Activated CD4-positive, CD25-positive, alpha-beta regulatory T cell (primary cell): ENCODE data around the gene LAD1.

Experiments
- DNase-seq, 4 experiments: peaks; one replicate each; lab custom pipeline; 2025; lab: John Stamatoyannopoulos, UW

LAD1 gene

DNA sequence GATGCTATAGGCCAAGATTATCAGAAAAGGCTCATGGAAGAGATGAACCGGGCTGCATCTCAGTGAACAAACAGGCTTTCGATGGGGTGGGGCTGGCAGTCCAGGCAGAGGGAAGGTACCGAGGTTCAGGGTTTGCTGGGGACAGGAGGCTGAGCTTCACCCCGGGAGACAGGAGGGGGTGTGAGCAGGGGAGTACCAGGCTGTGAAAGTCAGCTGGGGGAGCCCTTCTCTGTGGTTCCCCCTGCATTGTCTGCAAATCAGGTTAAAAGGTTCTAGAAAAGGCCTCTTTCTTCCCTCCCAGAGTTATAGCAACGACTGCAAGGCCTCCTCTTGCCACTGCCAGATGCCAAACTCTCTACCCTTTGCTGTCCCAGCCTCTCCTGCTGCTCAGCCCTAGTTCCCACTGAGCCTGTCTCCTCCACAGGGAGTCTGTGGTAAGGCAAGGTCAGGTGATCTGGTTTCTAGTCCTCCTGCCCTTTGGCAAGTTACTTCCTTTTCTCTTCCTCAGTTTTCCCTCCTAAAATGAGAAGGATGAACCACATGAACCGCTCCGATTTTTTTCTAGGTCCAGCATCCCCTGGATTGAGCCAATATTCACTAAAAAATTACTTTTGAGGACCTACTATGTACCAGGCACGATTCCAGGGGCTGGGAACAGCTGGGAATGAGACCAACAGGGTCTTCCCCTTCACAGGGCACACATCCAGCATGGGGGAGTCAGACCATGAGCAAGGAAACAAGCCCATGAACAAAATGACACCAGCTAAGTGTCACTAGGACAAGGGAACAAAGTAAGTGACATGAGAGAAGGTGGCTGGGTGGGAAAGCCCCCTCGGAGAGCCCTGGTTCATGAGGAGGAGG is 7.2 kb downstream of the LAD1 start:
- no peak for DNase-seq

DNA sequence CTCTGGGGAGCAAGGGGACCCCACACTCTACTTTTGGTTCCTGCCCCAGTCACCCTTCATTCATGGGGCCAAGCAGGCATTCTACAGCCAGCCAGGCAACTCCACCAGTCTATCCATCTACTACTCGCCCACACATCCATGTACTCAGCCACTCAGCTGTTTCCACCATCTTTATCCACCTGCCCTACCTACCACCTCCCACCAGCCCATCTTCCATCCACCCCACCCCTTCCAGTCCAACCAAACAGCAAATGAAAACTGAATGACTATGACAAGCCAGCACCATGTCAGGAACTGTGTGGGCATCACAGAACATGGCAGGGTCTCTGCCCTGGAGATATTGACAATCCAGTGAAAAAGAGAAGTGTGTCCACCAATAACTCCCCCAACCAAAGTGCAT is 7.9 kb downstream of the LAD1 start:
- no peak for DNase-seq

DNA sequence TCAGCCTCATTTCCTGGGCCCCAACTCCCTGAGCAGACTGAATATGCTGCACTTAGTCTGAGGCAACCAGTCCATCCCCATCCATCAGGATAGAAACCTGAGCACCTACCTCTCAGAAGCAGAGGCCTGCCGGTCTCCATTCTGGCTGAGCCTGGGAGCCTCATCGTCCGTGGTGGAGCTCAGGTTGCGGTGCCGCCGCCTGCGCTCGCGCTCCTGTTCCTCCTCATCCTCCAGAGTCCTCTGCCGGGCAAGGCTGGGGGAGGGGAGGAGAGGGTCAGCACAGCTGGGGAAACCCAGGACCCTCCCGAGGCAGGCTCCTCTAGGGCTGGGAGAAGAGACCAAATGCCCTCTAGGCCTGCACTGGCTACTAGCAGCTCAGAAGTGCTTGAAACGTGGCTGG is 10.1 kb downstream of the LAD1 start:
- no peak for DNase-seq

DNA sequence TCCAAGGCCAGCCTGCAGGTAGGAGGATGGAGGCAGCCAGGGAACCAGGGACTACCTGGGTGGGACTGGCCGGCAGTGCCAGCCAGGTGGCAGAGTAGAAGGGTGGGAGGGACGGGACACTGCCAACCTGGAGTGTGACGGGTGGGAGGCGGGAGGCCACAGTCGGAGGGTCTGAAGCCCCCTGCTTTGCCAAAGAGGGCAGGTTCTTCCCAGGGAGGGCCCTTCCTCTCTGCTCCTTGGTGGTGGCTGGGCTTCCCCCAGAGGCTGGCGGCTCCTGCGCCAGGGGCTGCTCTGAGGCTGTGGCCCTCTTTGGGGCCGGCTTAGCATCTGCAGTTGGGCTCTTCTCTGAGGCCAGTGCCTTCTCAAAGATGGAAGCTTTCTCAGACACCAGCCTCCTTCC is 12.9 kb downstream of the LAD1 start:
- no peak for DNase-seq

DNA sequence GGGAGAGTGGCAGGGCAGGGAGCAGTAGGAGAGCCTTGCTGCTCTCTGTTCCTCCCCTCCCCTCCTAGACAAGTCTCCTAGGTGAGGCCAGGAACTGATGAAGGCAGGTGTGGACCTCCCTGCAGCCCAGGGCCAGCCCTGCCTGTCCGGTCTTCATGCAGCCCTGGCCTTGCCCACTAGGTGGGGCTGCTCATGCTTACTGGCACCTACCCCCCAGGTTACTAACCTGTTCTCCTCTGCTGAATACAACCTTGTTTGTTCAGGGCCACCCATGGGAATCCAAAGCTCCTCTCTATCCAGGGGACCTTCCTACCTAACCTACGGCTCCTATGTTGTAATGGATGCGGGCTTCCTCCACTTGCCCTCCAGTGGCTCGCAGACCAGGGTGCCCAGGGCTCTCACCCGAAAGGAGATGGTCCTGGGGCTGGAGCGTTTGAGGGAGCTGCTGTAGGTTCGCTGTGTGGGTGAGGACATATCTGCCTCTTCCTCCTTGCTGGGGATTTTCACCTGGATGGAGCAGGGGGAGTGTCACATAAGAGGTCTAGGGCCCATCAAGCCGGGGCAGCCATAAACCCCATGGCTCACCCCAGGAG is 13.7 kb downstream of the LAD1 start:
- no peak for DNase-seq

DNA sequence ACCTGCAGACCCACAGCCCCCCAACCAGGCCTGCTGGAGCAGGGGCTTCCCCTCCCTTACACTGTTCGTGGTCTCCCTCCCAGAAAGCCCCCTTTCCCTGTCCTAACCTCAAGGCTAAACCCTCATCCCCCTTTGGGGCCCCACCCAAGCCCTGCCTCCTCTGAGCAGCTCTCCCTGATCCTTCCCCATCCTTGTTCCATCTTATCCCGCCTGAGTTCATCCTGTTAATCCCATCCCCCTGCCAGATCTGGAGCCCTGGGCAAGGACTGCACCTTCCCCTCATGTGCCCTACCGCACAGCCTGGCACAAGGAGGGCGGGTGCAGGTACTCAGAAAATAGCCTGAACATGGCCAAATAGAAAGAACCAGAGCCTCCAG is 14.7 kb downstream of the LAD1 start:
- no peak for DNase-seq

DNA sequence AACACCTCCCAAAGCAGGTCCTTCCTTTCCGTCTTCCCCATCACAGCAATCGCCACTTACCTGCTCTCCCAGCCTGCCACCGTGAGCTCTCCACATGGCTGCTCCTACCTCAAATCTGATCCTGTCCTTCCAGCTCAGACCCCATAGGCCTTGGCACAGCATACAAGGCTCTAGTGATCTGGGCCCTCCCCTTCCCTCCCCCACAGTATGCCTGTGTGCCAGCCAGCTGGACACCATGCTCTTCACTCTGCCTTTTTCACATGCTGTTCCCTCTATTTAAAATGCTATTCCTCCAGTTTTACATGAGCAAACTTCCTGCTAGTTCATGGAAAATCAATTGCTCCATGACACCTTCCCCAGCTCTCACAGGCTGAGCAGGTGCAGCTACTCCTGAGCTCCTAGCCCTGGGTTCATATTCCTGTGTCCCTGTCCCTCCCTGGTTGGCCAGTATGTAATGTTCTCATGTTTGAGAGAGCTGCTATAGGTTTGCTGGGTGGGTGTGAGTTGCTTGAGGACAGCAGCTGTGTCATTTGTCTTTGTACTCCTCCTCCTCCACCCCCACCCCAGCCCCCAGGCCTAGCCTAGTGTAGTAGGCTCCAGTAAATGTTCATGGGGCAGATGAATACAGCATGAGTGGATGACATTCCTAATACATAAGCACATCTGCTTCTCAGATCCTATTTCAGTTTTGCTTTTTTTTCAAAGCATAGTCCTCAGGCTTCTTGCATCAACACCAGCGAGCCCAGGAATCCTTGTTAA is 15.3 kb downstream of the LAD1 start:
- no peak for DNase-seq

DNA sequence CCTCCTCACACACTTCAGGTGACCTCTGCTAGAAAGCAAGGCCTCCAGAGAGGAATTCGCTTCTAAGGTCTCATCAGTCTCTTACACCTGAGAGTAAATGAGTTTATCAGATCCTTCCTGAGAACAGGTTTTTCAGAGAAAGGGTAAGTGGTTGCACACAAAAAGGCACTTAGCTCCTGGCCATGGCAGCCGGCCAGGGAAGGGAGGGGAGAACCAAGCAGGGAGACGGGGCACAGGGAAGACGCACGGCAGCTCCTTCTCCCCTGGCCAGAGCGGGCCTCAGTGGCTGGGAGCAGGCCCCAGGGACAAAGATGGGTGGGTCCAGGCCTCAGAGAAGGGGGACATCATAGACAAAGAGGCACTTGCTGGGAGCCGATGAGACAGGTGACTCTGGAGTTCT is 18.0 kb downstream of the LAD1 start:
- DNase-seq = no peak

DNA sequence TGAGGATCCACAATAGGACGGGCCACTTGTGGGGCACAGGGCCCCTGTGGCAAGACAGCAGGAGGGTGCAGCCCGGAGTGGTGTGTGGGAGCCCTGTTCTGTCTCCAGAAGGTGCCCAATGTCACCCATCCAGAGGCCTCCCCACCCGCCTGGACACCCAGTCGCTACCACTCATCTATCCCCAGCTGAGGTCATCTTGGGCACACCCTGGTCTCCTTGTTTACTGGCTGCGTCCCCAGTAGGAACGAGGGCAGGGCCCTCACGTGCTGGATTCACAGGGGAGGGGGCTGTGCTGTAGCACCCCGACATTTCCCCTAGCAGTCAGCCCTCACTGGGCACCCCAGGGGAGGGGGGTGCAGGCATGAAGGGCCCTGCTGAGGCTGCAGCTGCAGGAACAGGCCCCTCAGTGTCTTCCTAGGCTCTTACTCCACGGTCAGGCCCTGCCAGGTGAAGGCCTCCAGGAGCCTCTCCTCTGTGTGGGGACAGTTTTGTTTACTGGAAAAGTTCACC is 19.3 kb downstream of the LAD1 start:
- DNase-seq = no peak

DNA sequence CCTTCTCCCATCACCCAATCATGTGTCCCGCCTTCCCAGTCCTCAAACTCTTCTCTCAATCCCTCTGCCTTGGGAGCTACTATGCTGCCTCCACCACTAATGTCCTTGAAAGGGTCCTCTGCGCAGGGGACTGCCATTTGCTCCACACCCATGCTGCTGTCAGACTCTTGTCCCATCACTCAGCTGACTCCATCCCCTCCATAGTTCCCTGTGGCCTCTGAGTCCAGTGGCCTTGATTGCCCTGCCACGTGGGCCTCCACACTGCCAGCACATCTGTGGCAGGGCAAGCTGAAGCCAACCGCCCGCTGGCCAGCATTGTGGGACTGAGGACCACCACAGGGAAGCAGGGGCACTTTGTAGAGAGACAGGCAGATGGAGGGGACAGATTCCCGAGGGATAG is 20.3 kb downstream of the LAD1 start:
- DNase-seq = no peak

DNA sequence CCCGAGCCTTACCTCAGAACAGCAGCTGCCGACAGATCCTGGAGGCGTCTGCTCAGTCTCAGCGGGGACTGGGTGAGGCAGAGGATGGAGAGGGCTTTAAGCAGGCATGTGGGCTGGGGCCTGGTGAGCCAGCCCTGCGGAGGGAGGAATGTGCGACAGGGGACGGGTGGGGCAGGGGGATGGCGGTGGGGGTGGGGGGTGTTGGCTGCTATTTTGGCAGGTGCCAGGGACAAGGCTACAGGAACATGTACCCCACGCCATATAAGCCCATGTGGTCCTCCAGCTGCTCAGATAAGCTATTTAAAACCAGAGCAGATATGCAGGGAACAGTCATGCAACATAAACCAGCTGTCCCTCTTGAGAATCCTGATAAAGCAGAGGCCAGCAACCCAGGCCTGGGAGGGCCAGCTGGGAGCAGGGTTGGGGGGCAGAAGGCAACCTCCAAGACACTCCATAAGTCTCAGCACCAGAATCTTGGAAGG is 21.5 kb downstream of the LAD1 start, which contains the start of gene TNNT2:
Gene TNNT2 (minus strand): TSS at position 70 of the 482 bp plus-strand sequence. CDS start 4,426 bp downstream, outside the sequence.
- DNase-seq = no peak

DNA sequence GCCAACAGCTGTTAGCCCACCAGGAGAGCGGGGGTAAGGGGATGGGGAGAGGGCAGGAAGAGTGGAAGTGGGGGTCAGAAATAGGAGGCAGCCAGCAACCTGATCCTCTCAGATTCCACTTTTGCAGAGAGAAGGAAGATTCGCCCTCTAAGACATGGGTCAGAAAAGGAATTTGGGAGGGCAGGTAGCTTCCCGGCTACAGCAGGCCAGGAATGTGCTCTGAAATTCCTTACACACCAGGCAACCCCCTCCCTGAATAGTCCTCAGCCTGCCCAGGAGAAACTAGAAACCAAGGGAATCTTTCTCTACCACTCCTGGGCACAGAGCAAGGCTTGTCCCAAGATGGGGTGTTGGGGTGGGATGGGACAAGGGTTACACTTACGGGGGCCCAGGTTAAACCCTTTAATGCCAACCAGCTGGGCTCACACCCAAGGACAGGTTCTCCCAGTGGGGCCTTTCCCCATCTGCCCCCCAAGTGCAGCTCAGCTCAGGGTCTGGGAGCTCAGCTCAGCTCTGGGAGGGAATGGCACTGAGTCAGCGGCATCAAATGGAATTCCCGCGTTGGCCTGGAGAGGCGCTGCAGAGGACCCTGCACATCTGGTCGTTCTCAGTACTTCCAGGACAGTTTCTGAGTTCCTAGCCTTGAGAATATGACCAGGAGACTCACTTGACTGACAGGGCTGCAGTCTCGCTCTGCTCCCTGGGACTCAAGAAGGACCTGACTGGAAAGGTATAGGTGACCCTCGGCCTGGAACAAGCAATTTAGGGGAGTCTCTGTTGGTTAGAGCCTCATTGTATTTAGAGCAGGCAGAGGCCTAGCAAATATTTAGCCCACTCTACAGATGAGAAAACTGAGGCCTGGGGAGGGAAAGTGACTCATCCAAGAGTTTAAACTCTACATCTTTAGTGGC is 22.4 kb downstream of the LAD1 start:
- no peak for DNase-seq

DNA sequence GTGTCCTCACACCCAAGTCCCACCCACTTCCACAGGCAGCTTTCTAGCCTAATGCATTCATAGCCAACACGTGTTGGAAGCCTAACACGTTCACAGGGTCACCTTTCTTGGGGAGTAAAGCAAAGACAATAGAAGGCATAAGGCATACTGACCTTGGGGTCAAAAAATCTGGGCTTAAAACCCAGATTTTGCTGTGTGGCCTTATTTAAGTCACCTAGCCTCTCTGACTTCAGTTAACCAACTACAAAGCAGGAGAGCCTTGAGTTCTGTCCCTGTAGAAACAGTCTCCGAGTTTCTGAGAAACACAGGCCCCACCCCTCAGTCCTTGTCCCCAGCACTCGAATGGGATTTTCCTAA is 23.0 kb downstream of the LAD1 start:
- DNase-seq = no peak

DNA sequence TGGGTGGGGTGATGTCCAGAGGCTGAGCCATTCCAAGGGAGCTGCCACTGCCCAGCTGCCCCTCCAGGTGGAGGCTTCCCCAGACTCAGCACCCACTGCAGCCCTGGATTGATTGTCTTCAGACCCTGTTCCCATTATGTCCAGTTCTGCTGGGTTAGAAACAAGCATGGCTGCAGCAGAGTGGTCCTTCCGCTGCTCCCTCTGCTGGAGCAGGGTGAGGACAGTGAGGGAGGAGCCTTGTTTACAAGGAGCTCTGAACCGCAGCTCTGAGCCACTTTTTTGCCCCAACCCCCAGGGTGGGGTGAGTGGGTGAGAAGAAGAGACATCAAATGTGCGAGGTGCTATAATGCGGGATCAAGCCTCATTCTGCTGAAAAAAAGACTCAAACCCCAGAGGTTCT is 24.0 kb downstream of the LAD1 start:
- no peak for DNase-seq

DNA sequence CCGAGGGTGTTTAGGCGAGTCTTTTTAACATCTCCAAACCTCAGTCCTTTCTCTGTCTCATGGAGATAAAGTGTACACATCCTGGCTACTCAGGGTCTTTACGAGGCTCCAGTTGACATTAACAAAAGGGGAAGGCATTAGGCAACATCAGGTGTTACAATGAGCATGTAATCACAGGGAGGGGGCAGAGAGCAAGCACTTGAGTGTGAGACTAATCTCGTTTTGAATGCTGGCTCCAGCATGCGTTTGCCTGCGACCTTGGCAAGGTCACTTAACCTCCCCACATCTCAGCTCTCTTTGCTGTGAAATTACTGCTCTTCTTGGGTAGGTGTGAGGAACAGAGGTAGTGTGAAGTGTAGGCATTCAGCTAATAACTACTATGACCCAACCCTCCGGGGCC is 24.8 kb downstream of the LAD1 start:
- no peak for DNase-seq

DNA sequence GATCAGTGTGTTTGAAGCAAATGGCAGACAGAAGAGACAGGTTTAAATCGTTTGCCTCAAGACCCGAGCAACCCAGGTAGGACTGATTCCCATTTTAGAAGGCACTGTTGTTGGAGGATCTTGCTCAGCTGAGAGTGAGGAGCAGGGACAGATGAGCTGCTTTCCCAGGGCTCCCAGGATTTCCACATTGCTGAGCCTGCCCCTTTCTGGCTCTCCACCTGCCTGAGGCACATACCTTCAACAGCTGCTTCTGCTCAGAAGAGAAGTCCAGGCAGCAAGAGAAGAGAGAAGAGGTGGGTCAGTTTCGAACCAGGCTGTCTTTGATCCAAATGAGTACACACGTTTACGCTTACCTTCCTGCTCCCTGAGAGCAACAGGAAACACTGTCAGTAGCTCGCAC is 27.3 kb downstream of the LAD1 start:
- DNase-seq = no peak

DNA sequence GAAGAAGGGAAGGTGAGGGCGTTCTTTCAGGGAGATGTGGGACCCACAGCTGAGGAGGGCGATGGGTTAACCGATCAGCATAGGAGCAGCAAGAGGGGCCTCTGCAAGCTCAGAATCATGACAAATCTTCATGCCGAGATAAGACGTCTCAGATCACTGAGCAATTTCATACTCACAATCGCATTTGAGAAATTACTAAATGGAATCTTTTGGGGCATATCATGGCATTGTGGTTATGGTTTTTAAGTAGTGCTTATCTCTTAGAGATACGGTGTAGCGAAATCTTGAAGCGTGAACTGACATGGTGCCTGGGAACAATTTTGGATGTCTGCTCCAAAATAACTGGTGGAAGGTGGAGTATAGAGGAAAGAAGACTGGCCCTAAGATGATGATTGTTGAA is 27.8 kb downstream of the LAD1 start:
- DNase-seq = no peak

DNA sequence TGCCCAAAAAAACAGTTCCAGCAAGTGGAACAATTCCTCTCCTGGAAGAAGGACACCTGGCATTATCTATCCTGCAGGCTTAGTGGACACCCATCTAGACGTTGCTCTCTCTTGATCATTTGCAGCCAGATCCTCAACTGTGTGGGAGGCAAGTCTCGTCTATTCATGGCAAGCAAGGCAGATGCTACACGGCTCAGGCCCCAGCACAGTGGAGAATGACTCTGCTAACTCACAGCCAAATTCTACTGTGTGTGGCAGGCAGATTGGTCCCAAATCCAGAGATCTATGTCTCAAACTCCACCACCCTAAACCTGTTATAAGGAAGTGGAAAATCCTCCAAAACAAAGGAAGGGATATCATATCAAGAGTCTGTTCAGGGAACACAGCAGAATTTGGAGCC is 28.6 kb downstream of the LAD1 start:
- no peak for DNase-seq

DNA sequence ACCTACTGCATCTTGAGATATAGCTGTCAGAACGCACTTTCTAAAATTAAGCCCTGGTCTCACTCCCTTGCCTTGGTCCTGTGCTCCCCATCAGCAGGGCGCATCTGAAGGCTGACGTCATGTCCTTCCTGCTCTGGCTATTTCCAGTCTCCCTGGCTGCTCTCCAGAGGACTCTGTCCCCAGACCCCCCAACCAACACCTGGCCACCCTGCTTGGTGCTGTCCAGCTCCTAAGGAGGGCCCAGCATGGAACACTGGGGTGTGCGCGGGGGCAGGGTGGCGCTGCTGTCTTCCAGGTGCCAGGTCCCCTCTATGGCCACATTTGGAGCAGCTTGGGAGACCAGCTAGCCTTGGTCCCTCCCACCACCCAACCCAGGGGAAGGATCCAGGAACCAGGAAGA is 29.9 kb downstream of the LAD1 start:
- DNase-seq = no peak

DNA sequence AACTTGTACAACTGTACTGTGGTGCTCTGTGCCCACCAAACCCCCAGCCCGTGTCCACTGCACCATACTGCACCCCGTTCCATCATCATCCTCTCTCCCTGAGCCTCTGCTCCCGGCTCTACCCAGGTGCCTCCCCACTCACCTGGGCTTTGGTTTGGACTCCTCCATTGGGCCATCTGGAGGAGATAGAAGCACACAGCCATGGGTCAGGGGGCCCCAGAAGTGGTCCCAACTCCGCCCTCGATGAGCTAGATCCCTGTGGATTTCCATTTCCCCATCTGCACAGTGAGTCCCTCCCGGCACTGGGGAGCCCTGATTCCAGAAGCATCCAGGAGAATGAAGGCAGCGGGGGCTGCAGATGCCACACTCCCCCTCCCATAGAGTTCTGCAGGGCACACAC is 32.4 kb downstream of the LAD1 start:
- no peak for DNase-seq

DNA sequence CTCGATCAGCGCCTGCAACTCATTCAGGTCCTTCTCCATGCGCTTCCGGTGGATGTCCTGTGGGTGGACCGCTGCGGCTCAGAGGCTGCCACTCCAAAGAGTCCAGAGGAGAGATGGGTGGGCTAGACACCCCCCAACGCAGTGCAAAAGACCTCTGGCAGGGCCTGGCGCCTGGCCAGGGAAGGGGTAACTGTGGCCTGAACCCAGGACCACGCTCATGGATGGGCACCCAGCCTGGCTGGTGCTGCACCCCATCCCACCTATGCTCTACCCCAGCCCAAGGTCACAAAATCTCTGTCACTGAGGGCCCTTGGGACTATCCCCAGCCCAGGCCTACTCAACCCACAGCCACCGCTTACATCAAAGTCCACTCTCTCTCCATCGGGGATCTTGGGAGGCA is 33.9 kb downstream of the LAD1 start:
- no peak for DNase-seq

DNA sequence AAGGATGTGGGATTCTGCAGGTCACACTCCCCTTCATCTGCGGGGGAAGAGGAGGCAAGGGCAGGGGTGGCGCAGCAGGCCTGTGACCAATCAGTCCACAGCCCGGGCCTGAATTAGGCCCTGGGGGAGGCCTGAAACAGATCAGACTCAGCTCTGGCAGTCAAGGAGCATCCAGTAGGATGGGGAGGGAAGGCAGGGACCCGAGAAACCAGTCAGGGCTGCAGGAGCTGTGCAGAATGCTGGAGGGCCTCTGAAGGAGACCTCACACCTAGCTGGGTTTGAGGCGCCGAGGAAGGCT is 34.4 kb downstream of the LAD1 start:
- no peak for DNase-seq
